Eye (tissue), 1 donor: Measurements from ENCODE around the gene EXOC4.
"Not testable (repeated sequence)": the region's sequence is repeated elsewhere in the genome, so short reads cannot be mapped to it uniquely, and the experiment has no call there.

Experiments
- DNase-seq: peaks from one replicate; pipeline ENCODE4 v3.0.0-alpha.2; 2015

EXOC4 gene

GRCh38 chr7:133643652-133644051, 390.8 kb downstream of the EXOC4 start:
- DNase-seq = not testable (repeated sequence)

- no peak for DNase-seq
Observed at GRCh38 chr7:133645884-133646391, 393.1 kb downstream of the EXOC4 start.

GRCh38 chr7:133646472-133647315, 393.8 kb downstream of the EXOC4 start:
- no peak for DNase-seq

GRCh38 chr7:133649593-133649992, 396.7 kb downstream of the EXOC4 start:
- DNase-seq = no peak

GRCh38 chr7:133650069-133650468, 397.2 kb downstream of the EXOC4 start:
- peak; percentile 38 for DNase-seq

- DNase-seq = no peak
Observed at GRCh38 chr7:133650487-133651300, 397.8 kb downstream of the EXOC4 start.

GRCh38 chr7:133652547-133652946, 399.7 kb downstream of the EXOC4 start:
- no peak for DNase-seq

GRCh38 chr7:133654547-133654946, 401.7 kb downstream of the EXOC4 start:
- no peak for DNase-seq

GRCh38 chr7:133662276-133662675, 409.4 kb downstream of the EXOC4 start:
- DNase-seq = no peak

- no peak for DNase-seq
Observed at GRCh38 chr7:133662830-133663229, 410.0 kb downstream of the EXOC4 start.

- DNase-seq = no peak
Observed at GRCh38 chr7:133664528-133664927, 411.6 kb downstream of the EXOC4 start.

- DNase-seq = no peak
Observed at GRCh38 chr7:133668296-133669060, 415.6 kb downstream of the EXOC4 start.

- DNase-seq = no peak
Observed at GRCh38 chr7:133669061-133669455, 416.2 kb downstream of the EXOC4 start.

GRCh38 chr7:133670250-133670649, 417.4 kb downstream of the EXOC4 start:
- DNase-seq = no peak

GRCh38 chr7:133672866-133673265, 420.0 kb downstream of the EXOC4 start:
- no peak for DNase-seq

GRCh38 chr7:133674079-133674763, 421.3 kb downstream of the EXOC4 start:
- DNase-seq = no peak

GRCh38 chr7:133675510-133676218, 422.8 kb downstream of the EXOC4 start:
- DNase-seq = no peak

GRCh38 chr7:133676805-133677370, 424.0 kb downstream of the EXOC4 start:
- DNase-seq = no peak

- DNase-seq = no peak
Observed at GRCh38 chr7:133678137-133678814, 425.4 kb downstream of the EXOC4 start.

- no peak for DNase-seq
Observed at GRCh38 chr7:133679977-133680376, 427.1 kb downstream of the EXOC4 start.

GRCh38 chr7:133681529-133681928, 428.7 kb downstream of the EXOC4 start:
- DNase-seq = no peak
